Prostate gland (tissue), 2 donors: ENCODE data around the gene ZNF532. TPM values are rescaled to one million over a fixed set of nuclear protein-coding genes. Genes with fewer than 3 reads are reported as not detected.

Source experiments
- DNase-seq: peaks from one replicate; pipeline ENCODE4 v3.0.0-alpha.2; 2019; ENCODE audit warnings: low spot score
- H3K27ac ChIP-seq, 2 donors: fragments of 200-600 bp; sonication (generic); 2 replicates each; pipeline ENCODE4 v1.5.1; 2017 to 2019
- H3K27me3 ChIP-seq: fragments of 200-600 bp; sonication (generic); replicated peaks from 2 replicates; pipeline ENCODE4 v1.5.1; 2019; ENCODE audit not compliant: insufficient read depth
- H3K36me3 ChIP-seq, 2 donors: fragments of 200-600 bp; sonication (generic); 1 replicate in 1 of 2; 2 replicates in 1 of 2; pipeline versions ENCODE4 v1.5.1 to v1.8.1; 2017 to 2019
- H3K4me1 ChIP-seq: fragments of 200-600 bp; sonication (generic); replicated peaks from 2 replicates; pipeline ENCODE4 v1.5.1; 2019
- H3K4me3 ChIP-seq, 2 donors: fragments of 200-600 bp; sonication (generic); 2 replicates each; pipeline ENCODE4 v1.5.1; 2017 to 2019
- H3K9me3 ChIP-seq: fragments of 200-600 bp; sonication (generic); 2 replicates; pipeline ENCODE4 v1.5.1; 2017
- POLR2A ChIP-seq: fragments of 450-650 bp; IDR thresholded peaks from one replicate; pipeline ENCODE4 v1.6.1; 2016; ENCODE audit warnings: antibody characterized with exemption, mild to moderate bottlenecking
- POLR2AphosphoS5 ChIP-seq: sonication (generic); formaldehyde crosslinking; IDR thresholded peaks from one replicate; pipeline ENCODE4 v1.6.1; 2017; ENCODE audit warnings: antibody characterized with exemption
- WGBS: methylation state at CpG from one replicate; pipeline ENCODE4 v1.1.5; 2018; 5-methylcytosine and 5-hydroxymethylcytosine counted together
- intact Hi-C: fragments of 100-400 bp; cut with DNase I; formaldehyde crosslinking; loops from one replicate; pipeline ENCODE4 v1.14.2; 2022
- total RNA-seq, 2 donors: library from RNA; depleted of rRNA; stranded (reverse); fragments of >200 nt; gene quantifications; one replicate each; pipeline ENCODE4 v1.1.0, GENCODE V29; 2016
- TF ChIP-seq, protein P1 (sequence below), 4 experiments: fragments of 200-600 bp in 2 of 4; fragments of 450-650 bp in 2 of 4; sonication (generic) in 2 of 4; IDR thresholded peaks; 1 replicate in 3 of 4; 2 replicates in 1 of 4; pipeline ENCODE4 v1.5.1; 2016 to 2019; ENCODE audit warnings: antibody characterized with exemption in 4 of 4, mild to moderate bottlenecking in 2 of 4, moderate library complexity in 2 of 4

Gene ZNF532
- total RNA-seq, 2 donors from 2014 or later = 231 to 299 TPM

DNA sequence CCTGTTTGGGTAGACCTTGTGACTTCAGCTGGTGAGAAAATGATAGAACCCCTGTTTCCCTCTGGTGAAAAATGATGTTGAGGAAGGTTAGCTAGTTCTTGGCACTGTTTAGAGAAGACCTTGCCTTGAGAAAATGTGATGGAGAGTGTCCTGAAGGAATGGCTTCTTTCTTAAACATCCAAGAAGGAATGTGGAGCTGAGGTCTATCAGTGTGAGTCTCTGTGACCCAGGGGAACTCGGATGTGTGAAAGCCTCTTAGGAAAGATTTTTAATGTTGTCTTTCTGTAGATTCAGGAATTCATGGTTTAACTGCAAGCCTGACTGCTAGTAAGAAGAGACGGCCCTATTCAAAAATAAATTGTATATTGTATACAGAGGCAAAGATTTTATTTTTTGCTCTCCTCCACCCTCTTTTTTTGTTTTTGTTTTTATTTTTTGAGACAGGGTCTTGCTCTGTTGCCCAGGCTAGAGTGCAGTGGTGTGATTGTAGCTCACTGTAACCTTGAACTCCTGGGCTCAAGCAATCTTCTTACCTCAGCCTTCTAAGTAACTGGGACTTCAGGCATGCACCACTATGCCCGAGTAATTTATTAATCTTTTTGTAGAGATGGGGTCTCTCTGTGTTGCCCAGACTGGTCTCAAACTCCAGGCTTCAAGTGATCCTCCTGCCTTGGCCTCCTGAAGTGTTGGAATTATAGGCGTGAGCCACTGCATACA, 87.5 kb downstream of the ZNF532 start:
- 89% methylated on average over 4 of the region's 4 CpGs for WGBS
- Histone ChIP-seq H3K27me3 (no peaks in the 10 kb centered on the region), H3K9me3 (no peaks in the 10 kb centered on the region), H3K4me3 (no peak overlapping the region), H3K27ac (peak overlapping the region; percentile 82 to 87), H3K36me3 (no peaks in the 10 kb centered on the region), H3K4me1 (peaks cover 4% of the 10 kb centered on the region)
- TF ChIP-seq POLR2AphosphoS5 = no peak
- no peak for TF ChIP-seq POLR2A
- TF ChIP-seq, protein P1, sequence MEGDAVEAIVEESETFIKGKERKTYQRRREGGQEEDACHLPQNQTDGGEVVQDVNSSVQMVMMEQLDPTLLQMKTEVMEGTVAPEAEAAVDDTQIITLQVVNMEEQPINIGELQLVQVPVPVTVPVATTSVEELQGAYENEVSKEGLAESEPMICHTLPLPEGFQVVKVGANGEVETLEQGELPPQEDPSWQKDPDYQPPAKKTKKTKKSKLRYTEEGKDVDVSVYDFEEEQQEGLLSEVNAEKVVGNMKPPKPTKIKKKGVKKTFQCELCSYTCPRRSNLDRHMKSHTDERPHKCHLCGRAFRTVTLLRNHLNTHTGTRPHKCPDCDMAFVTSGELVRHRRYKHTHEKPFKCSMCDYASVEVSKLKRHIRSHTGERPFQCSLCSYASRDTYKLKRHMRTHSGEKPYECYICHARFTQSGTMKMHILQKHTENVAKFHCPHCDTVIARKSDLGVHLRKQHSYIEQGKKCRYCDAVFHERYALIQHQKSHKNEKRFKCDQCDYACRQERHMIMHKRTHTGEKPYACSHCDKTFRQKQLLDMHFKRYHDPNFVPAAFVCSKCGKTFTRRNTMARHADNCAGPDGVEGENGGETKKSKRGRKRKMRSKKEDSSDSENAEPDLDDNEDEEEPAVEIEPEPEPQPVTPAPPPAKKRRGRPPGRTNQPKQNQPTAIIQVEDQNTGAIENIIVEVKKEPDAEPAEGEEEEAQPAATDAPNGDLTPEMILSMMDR (IDR thresholded peaks at IDR 0.05) = no peak
- intact Hi-C loops = no loop called here
- no peak for DNase-seq

DNA sequence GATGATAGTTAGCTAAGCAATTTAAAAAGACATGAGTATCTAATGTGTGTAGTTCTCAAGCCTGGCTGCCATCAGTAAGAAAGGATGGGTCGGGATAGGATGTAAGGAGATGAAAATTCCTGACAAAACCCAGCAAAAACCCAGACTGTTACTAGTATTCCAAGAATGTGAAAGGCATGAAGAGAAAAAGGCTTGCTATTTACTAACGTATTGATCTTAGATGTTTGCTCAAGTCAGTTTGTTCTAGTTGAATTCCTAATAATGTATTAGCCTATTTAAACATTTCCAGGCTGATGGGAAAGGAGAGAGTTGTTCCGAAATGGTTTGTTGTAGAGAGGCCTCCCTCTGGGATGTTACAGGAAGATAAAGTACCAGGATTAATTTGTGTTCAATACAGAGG, 88.2 kb downstream of the ZNF532 start:
- DNase-seq = no peak
- TF ChIP-seq POLR2AphosphoS5 (no peak), POLR2A (no peak)
- TF ChIP-seq, protein P1 (IDR thresholded peaks at IDR 0.05) = no peak
- H3K4me1 ChIP-seq = peaks cover 4% of the 10 kb centered on the region
- peak overlapping the region in 1 of 2 donors; percentile 26 for H3K4me3 ChIP-seq
- H3K27ac ChIP-seq = peak overlapping the region; percentile 82 to 87
- WGBS = 63% methylated on average over 3 of the region's 3 CpGs
- no peaks in the 10 kb centered on the region for H3K36me3 ChIP-seq
- intact Hi-C loops = no loop called here
- no peaks in the 10 kb centered on the region for H3K27me3 ChIP-seq
- no peaks in the 10 kb centered on the region for H3K9me3 ChIP-seq

DNA sequence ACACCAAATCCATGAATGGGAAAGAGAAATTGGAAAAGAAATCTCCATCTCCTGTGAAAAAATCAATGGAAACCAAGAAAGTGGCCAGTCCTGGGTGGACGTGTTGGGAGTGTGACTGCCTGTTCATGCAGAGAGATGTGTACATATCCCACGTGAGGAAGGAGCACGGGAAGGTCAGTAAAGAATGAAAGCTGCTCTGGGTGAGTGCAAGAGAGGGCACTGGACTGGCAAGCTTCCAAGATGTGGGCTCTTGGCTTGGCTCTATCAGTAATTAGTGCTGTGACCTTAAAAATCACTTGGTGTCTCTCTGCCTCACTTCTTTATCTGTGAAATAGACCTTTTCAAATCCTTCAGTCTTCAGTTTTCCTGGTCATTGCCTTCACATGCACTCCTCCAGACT, 89.0 kb downstream of the ZNF532 start:
- no peak for DNase-seq
- no peaks in the 10 kb centered on the region for H3K36me3 ChIP-seq
- no peaks in the 10 kb centered on the region for H3K9me3 ChIP-seq
- intact Hi-C loops = no loop called here
- 33% methylated on average over 3 of the region's 3 CpGs for WGBS
- H3K4me3 ChIP-seq = peak overlapping the region; percentile 13 to 26
- H3K27me3 ChIP-seq = no peaks in the 10 kb centered on the region
- H3K4me1 ChIP-seq = peaks cover 4% of the 10 kb centered on the region
- TF ChIP-seq POLR2AphosphoS5 = peak; percentile 54
- TF ChIP-seq, protein P1 (IDR thresholded peaks at IDR 0.05) = no peak
- no peak for TF ChIP-seq POLR2A
- peak overlapping the region; percentile 82 to 87 for H3K27ac ChIP-seq

DNA sequence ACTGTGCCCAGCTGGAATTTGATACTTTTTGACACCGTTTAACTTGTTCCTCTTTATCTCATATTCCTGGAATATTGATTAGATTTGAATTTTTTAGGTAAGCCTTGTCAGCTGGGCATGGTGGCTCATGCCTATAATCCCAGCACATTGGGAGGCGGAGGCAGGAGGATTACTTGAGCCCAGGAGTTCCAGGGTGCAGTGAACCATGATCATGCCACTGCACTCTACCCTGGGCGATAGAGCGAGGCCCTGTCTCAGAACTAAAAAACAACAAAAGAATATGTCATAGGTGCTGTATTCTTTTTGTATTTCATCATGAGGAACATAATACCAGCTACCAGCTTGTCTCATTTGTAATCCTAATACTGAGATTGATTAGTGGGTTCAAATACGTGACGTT, 90.3 kb downstream of the ZNF532 start:
- DNase-seq = no peak
- H3K9me3 ChIP-seq = no peaks in the 10 kb centered on the region
- peaks cover 4% of the 10 kb centered on the region for H3K4me1 ChIP-seq
- peak overlapping the region; percentile 82 to 87 for H3K27ac ChIP-seq
- TF ChIP-seq, protein P1 (IDR thresholded peaks at IDR 0.05) = no peak
- TF ChIP-seq POLR2A = no peak
- no peak for TF ChIP-seq POLR2AphosphoS5
- peak overlapping the region; percentile 13 to 26 for H3K4me3 ChIP-seq
- intact Hi-C loops = no loop called here
- no peaks in the 10 kb centered on the region for H3K36me3 ChIP-seq
- H3K27me3 ChIP-seq = no peaks in the 10 kb centered on the region
- 96% methylated on average over 6 of the region's 6 CpGs for WGBS

DNA sequence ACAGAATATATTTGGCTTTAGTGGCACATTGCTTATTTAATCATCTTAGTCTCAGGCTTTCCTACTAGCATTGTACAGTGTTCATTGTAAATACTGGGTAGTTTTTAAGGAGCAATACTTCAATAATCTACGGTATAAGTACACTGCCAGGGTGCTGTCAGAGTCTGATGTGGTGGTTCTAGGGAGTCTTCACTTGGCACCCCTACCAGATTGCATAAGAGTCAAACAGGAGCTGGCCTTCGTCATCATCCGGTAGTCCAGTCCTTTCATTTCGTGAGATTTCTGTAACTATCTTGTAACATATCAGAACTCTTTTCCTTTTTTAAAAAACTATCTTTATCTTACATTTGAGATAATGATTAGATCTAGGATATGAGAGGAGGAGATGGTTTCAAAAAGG, 91.1 kb downstream of the ZNF532 start:
- Histone ChIP-seq H3K27me3 (no peaks in the 10 kb centered on the region), H3K27ac (peak overlapping the region; percentile 82 to 87), H3K4me3 (peak overlapping the region in 1 of 2 donors; percentile 26), H3K9me3 (no peaks in the 10 kb centered on the region), H3K4me1 (peaks cover 4% of the 10 kb centered on the region), H3K36me3 (no peaks in the 10 kb centered on the region)
- no peak for DNase-seq
- intact Hi-C loops = no loop called here
- 80% methylated on average over 4 of the region's 4 CpGs for WGBS
- TF ChIP-seq, protein P1 (IDR thresholded peaks at IDR 0.05) = no peak
- TF ChIP-seq POLR2A (no peak), POLR2AphosphoS5 (no peak)
